ENCODE data around the gene MUS81.

DNA sequence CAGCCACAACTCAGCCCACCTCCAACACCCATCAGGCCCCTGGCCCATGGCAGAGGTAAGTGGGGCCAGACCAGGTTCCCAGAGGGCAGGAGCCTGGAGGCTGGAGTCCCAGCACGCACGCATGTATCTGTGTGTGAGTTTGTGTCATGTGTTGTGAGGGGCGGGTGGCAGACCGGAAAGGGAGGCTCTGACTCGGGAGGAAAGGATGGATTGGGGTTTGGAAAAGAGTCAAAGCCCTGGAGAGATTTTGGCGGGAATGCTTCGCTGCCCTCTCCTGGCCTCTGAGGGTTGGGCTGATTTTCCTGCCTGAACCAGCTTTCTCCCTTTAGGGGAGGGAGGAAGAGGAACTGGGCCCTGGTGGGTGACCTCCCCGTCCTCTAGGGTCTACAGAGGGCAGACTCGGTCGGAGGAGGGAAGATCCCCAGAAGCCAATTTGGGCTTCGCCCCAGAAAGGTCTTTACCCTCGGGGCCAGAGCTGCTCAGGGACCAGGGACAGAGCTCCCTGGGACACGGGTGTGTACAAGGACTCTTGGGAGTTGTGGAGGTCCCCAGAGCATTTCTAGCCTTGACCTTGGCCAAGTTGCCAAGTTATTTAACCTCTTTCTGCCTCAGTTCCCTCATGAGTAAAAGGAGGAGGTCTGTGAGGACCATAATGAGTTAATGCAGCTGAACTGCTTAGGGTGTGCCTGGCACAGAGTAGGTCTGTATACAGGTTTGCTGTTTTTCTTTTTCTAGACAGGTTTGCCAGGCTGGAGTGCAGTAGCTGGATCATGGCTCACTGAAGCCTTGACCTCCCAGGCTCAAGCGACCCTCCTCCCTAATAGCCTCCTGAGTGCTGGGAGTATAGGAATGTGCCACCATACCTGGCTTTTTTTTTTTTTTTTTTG lies 51.7 kb downstream of the MUS81 start:
- TF ChIP-seq EGR1 (conservative IDR thresholded peaks at IDR 0.05) (no peak), ZBTB49 (CRISPR knock-in tag; IDR thresholded peaks at IDR 0.05; ENCODE audit: borderline replicate concordance) (no peak), TAF1 (IDR thresholded peaks at IDR 0.05; ENCODE audit: control insufficient read depth, extremely low read depth, insufficient read depth, low read length, severe bottlenecking) (no peak), CREM (IDR thresholded peaks at IDR 0.05; ENCODE audit: low read depth) (no peak), MED1 (CRISPR knock-in tag; IDR thresholded peaks at IDR 0.05; ENCODE audit: borderline replicate concordance) (no peak), KHSRP (IDR thresholded peaks at IDR 0.05) (no peak)
